GM06990 (cell line): ENCODE data around the gene SEMA7A.

ENCODE experiments used
- DNase-seq: peaks from one replicate; pipeline ENCODE4 v3.0.0-alpha.2; 2011; ENCODE audit not compliant: insufficient read length; ENCODE audit errors: extremely low read depth
- H3K27me3 ChIP-seq: replicated peaks from 2 replicates; pipeline ENCODE4 v1.6.0; 2011; ENCODE audit warnings: low read length; ENCODE audit not compliant: control insufficient read depth, insufficient read depth
- H3K36me3 ChIP-seq: 2 replicates; pipeline ENCODE4 v1.5.1; 2011; ENCODE audit warnings: low read length; ENCODE audit not compliant: control insufficient read depth, insufficient read depth
- H3K4me3 ChIP-seq: replicated peaks from 2 replicates; pipeline ENCODE4 v1.5.1; 2011; ENCODE audit warnings: low read depth, mild to moderate bottlenecking, control low read depth, low read length
- CTCF ChIP-seq: IDR thresholded peaks from 2 replicates; pipeline ENCODE4 v1.5.1; 2011; ENCODE audit warnings: low read length, control low read depth, mild to moderate bottlenecking, inconsistent platforms; ENCODE audit not compliant: insufficient read depth, poor library complexity, severe bottlenecking

The SEMA7A gene

DNA sequence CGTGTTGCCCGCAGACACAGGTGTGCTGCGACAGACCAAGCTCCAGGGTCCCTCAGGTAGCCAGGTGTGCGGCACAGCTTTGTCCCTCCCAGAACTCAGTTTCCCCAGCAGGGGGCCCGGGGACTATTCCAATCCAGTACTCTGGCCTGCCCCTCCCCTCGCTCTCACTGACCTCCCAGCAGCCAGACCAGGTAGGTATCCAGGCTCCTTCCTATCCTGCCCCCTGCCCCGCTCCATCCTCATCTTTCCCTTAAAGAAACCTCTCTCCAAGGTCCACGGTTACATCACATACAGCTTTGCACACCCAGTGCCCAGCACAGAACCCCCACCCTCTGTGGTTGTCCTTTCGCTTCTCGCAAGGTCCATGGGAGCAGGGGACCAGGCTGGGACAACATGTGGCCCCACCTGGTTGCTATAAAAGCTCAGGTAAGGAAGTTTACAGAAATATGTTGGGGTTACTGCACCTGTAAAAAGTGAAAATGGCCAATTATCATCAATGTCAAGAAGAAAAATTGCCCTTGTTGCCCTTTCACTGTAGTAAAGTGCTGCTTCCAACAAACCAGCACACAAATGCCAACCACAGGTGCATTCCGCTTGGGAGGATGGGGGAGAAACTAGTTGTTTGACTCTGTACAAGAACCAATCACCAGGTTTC, 59.0 kb downstream of the SEMA7A start:
- no peak for DNase-seq
- H3K4me3 ChIP-seq, result peak overlapping the region; percentile 51
- H3K27me3 ChIP-seq, result no peaks in the 10 kb centered on the region
- peak; percentile 38 for TF ChIP-seq CTCF
- no peaks in the 10 kb centered on the region for H3K36me3 ChIP-seq

DNA sequence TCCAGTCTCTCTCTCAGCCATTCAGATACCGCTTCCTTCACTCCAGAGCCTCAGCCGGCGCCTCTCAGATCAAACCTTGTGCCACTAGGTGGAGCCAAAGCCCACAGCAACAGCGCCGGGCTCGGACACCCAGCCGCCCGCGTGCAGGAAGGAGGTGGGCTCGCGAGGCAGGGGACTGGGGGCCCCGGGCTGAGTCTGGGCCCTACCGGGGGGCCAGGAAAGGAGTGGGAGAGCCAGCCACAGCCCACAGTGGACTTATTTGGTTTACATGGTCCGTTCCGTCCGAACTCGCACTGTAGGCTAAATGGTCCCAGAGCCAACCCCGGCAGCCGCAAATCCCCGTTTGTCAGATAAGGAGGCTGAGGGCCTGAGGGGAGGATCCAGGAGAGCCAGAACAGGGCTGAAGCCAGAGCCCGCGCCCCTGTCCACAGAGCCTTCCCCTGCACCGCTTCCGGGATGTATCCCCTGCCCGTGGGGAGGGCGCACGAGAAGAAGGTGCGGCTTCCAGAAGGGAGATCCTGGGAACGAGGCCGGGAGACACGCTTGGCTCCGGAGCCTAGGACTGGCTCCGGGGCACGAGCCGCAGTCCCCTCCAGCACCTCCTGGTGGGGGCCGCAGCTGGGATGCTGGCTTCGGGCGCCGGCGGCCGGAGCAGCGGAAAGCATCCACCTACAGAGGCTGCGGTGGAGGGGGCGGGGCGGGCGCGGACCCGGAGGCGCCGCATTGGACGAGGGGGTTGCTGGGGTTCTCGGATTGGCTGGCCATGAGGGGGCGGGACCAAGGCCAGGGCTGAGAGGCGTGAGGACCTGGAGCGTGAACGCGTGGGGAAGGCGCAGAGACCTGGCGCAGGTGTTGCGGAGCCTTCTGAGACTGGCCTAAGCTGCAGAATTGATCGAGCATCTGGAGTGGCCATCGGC, 59.8 kb downstream of the SEMA7A start:
- peak; percentile 96 for DNase-seq
- peak; percentile 91 for TF ChIP-seq CTCF
- Histone ChIP-seq H3K27me3 (no peaks in the 10 kb centered on the region), H3K36me3 (no peaks in the 10 kb centered on the region), H3K4me3 (peak overlapping the region; percentile 68)

DNA sequence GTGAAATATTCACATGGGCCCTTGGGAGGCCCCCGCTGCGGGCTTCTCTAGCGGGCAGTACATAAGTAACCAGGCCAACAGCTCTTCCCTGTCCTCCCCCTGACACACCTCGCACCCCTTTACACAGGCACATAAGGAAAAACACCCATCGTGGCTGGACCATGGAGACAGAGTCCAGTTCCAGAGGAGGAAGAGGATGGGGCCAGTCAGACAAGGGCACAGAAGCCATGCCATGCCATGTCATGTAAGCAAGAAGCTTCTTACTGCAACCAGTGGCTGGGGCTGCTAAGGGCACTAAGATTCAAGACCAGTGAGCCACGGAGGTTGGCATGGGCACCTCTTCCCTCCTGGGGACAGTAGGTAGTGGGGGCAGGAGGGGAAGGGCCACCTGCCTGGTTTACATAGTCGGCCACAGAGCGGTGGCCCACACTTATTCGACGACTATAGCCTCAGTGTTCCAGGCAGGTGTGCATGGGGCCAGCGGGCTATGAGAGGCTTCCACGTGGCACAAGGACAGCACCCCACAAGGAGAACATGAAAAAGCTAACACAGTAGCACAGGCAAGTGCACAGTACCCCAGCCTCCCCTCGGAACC, 60.6 kb downstream of the SEMA7A start:
- no peak for TF ChIP-seq CTCF
- peak overlapping the region; percentile 68; the same call in 1 of the 2 replicates for H3K4me3 ChIP-seq
- H3K36me3 ChIP-seq, result no peaks in the 10 kb centered on the region
- H3K27me3 ChIP-seq, result no peaks in the 10 kb centered on the region
- DNase-seq, result no peak

DNA sequence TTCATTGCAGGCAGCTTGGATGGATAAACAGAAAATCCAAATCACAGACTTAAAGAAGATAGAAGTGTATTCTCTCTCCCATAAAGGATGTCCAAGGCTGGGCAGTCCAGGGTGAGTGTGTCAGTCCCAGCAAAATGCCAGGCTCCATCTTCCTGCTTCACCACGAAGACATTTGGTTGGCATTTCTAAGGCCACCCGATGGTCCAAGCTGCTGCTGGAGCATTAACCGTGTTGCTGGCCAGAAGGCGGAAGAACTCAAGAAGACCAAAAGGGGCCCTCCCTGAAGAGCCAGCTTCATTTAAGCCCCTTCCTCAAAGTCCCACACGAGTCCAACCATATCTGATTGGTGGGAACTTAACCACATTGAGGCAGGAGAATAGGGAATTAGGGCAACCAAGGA, 63.3 kb downstream of the SEMA7A start:
- Histone ChIP-seq H3K27me3 (no peaks in the 10 kb centered on the region; the same call in 1 of the 2 replicates), H3K36me3 (no peaks in the 10 kb centered on the region), H3K4me3 (no peak overlapping the region)
- DNase-seq, result no peak
- no peak for TF ChIP-seq CTCF

DNA sequence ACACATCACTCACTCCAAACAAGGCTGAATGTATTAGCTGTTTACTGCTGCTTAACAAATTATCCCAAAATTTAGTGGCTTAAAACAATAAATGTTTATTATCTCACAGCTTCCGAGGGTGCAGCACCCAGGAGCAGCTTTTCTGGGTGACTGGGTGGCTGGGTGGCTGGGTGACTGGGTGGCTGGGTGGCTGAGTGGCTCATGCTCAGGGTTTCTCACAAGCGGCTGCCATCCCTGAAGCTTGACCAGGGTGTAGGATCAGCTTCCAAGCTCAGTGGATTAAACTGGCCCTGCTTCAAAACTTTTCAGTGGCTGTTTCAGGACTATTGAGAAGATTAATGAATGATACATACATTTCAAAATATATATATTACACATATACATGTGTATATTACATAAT, 64.0 kb downstream of the SEMA7A start:
- TF ChIP-seq CTCF, result no peak
- no peaks in the 10 kb centered on the region; the same call in 1 of the 2 replicates for H3K27me3 ChIP-seq
- no peak overlapping the region for H3K4me3 ChIP-seq
- no peaks in the 10 kb centered on the region for H3K36me3 ChIP-seq
- no peak for DNase-seq
